Measurements from ENCODE around the gene CD300LF. TPM values are rescaled to one million over a fixed set of nuclear protein-coding genes. Genes with fewer than 3 reads are reported as not detected.

The CD300LF gene
- total RNA-seq, 1 experiment from 2014 or later, result not detected

DNA sequence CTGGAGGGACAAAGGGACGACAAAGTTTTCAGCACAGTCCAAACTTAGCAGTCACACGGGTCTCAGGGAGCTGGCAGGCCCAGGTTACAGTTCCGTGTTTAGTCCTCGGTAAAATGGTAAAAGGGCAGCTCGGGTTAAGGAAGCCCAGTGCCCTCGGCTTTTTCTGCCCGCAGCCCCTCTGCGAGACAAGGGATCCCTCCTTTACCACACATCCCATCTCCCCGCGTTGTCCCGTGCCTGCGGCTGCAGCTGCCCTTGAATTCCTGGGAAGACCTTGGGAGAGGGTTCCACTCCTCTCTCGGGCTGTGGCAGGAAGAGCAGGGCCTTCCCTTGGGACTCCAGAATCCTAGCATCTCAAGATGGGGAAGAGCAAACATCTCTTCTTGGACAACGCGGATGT, 17.1 kb upstream of the CD300LF start:
- ChIA-PET POLR2A (ENCODE audit: unreplicated experiment) (no interaction called here), CTCF (no interaction called here)
- BruUV-seq (replicated peaks), result no TSS peak
- no peak for TF ChIP-seq EZH2 (IDR thresholded peaks at IDR 0.05; ENCODE audit: low read depth)
- TF ChIP-seq, protein P1, sequence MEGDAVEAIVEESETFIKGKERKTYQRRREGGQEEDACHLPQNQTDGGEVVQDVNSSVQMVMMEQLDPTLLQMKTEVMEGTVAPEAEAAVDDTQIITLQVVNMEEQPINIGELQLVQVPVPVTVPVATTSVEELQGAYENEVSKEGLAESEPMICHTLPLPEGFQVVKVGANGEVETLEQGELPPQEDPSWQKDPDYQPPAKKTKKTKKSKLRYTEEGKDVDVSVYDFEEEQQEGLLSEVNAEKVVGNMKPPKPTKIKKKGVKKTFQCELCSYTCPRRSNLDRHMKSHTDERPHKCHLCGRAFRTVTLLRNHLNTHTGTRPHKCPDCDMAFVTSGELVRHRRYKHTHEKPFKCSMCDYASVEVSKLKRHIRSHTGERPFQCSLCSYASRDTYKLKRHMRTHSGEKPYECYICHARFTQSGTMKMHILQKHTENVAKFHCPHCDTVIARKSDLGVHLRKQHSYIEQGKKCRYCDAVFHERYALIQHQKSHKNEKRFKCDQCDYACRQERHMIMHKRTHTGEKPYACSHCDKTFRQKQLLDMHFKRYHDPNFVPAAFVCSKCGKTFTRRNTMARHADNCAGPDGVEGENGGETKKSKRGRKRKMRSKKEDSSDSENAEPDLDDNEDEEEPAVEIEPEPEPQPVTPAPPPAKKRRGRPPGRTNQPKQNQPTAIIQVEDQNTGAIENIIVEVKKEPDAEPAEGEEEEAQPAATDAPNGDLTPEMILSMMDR (conservative IDR thresholded peaks at IDR 0.05), result no peak
- no peaks in the 10 kb centered on the region for H3K9me2 ChIP-seq (ENCODE audit: insufficient read depth)
- no peak overlapping the region for H3K4me2 ChIP-seq
- no peaks in the 10 kb centered on the region for H3K79me2 ChIP-seq (ENCODE audit: low read depth)
- no peaks in the 10 kb centered on the region for H3K9me3 ChIP-seq (ENCODE audit: insufficient read depth, low read depth)
- peaks cover 14% of the 10 kb centered on the region for H3F3A ChIP-seq (ENCODE audit: insufficient read depth, low read depth)
- H4K20me1 ChIP-seq (ENCODE audit: insufficient read depth), result no peaks in the 10 kb centered on the region
- H2AFZ ChIP-seq, result no peak overlapping the region
- DNase-seq, result no peak
- no peak overlapping the region for H3K4me3 ChIP-seq
- no peak overlapping the region for H3K27ac ChIP-seq
- peaks cover 42% of the 10 kb centered on the region; the same call in 1 of the 2 replicates for H3K27me3 ChIP-seq (ENCODE audit: insufficient read depth, low read depth)
- intact Hi-C loops (cut with micrococcal nuclease; ENCODE audit: unreplicated experiment), result no loop called here
- H3K4me1 ChIP-seq (replicated peaks; ENCODE audit: insufficient read depth), result no peaks in the 10 kb centered on the region
- H3K36me3 ChIP-seq (ENCODE audit: low read depth), result no peaks in the 10 kb centered on the region

DNA sequence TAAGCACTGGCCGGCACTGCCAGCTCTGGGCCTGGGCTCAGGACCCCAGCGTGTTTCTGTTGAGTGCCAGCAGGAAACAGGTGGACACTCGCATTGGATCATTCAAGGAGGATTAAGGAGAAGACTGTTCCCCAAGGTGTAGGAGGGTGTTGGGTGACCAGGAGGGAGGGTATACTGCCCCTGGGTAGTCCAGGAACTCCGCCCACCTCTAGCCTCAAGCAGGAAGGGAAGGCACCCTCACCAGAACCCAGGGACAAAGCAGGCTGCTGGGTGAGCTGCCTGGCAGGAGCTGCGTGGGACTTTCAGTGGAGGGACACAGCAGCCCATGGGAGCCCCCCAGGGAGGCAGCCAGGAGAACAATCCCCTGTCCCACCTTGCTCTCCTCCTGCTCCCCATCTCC, 16.6 kb upstream of the CD300LF start:
- no peaks in the 10 kb centered on the region for H3K4me1 ChIP-seq (replicated peaks; ENCODE audit: insufficient read depth)
- DNase-seq, result no peak
- TF ChIP-seq, protein P1 (conservative IDR thresholded peaks at IDR 0.05), result no peak
- no peak for TF ChIP-seq EZH2 (IDR thresholded peaks at IDR 0.05; ENCODE audit: low read depth)
- no peak overlapping the region for H3K4me3 ChIP-seq
- POLR2A ChIA-PET (ENCODE audit: unreplicated experiment), result no interaction called here
- no peaks in the 10 kb centered on the region for H4K20me1 ChIP-seq (ENCODE audit: insufficient read depth)
- H3F3A ChIP-seq (ENCODE audit: insufficient read depth, low read depth), result peaks cover 14% of the 10 kb centered on the region
- no peak overlapping the region for H3K27ac ChIP-seq
- H3K36me3 ChIP-seq (ENCODE audit: low read depth), result no peaks in the 10 kb centered on the region
- no peak overlapping the region for H3K4me2 ChIP-seq
- H2AFZ ChIP-seq, result no peak overlapping the region
- no peaks in the 10 kb centered on the region for H3K9me2 ChIP-seq (ENCODE audit: insufficient read depth)
- no peaks in the 10 kb centered on the region for H3K79me2 ChIP-seq (ENCODE audit: low read depth)
- no TSS peak for BruUV-seq (replicated peaks)
- no peaks in the 10 kb centered on the region for H3K9me3 ChIP-seq (ENCODE audit: insufficient read depth, low read depth)
- CTCF ChIA-PET, result no interaction called here
- peaks cover 42% of the 10 kb centered on the region; the same call in 1 of the 2 replicates for H3K27me3 ChIP-seq (ENCODE audit: insufficient read depth, low read depth)
- intact Hi-C loops (cut with micrococcal nuclease; ENCODE audit: unreplicated experiment), result no loop called here

GRCh38 chr17:74728702-74729075, 16.0 kb upstream of the CD300LF start:
- intact Hi-C loops (cut with micrococcal nuclease; ENCODE audit: unreplicated experiment), result no loop called here
- Histone ChIP-seq H3F3A (ENCODE audit: insufficient read depth, low read depth) (peaks cover 14% of the 10 kb centered on the region), H3K79me2 (ENCODE audit: low read depth) (no peaks in the 10 kb centered on the region), H3K27me3 (ENCODE audit: insufficient read depth, low read depth) (peaks cover 42% of the 10 kb centered on the region; the same call in 1 of the 2 replicates), H3K4me3 (no peak overlapping the region), H3K36me3 (ENCODE audit: low read depth) (no peaks in the 10 kb centered on the region), H3K4me1 (replicated peaks; ENCODE audit: insufficient read depth) (no peaks in the 10 kb centered on the region), H3K9me2 (ENCODE audit: insufficient read depth) (no peaks in the 10 kb centered on the region), H3K9me3 (ENCODE audit: insufficient read depth, low read depth) (no peaks in the 10 kb centered on the region), H3K4me2 (no peak overlapping the region), H2AFZ (no peak overlapping the region), H4K20me1 (ENCODE audit: insufficient read depth) (no peaks in the 10 kb centered on the region), H3K27ac (no peak overlapping the region)
- CTCF ChIA-PET, result no interaction called here
- BruUV-seq (replicated peaks), result no TSS peak
- POLR2A ChIA-PET (ENCODE audit: unreplicated experiment), result no interaction called here
- no peak for TF ChIP-seq EZH2 (IDR thresholded peaks at IDR 0.05; ENCODE audit: low read depth)
- TF ChIP-seq, protein P1 (conservative IDR thresholded peaks at IDR 0.05), result no peak
- DNase-seq, result no peak
